Kidney glomerular epithelial cell (primary cell): ENCODE measurements around the gene FAM240A.
A peak's percentile ranks its signal among the peaks of the same experiment; 100 is the strongest.

Experiments used
- DNase-seq: peaks from one replicate; lab custom pipeline; 2025; lab: John Stamatoyannopoulos, UW

FAM240A gene

GRCh38 chr3:46662771-46663551 lies 50.6 kb downstream of the FAM240A start:
- peak; percentile 41 for DNase-seq

- DNase-seq = no peak
These were observed 51.3 kb downstream of the FAM240A start for GRCh38 chr3:46663591-46664135.

- no peak for DNase-seq
These were observed 52.1 kb downstream of the FAM240A start for GRCh38 chr3:46664188-46664970.

- no peak for DNase-seq
These were observed 52.8 kb downstream of the FAM240A start for GRCh38 chr3:46664971-46665762.

- DNase-seq = no peak
These were observed 53.6 kb downstream of the FAM240A start for GRCh38 chr3:46665763-46666452.

- DNase-seq = no peak
These were observed 54.1 kb downstream of the FAM240A start for GRCh38 chr3:46666453-46666845.

GRCh38 chr3:46667061-46667621 lies 54.8 kb downstream of the FAM240A start:
- no peak for DNase-seq

- DNase-seq = no peak
These were observed 55.3 kb downstream of the FAM240A start for GRCh38 chr3:46667657-46668056.

GRCh38 chr3:46668116-46668515 lies 55.8 kb downstream of the FAM240A start:
- DNase-seq = no peak

GRCh38 chr3:46668591-46668990 lies 56.3 kb downstream of the FAM240A start:
- no peak for DNase-seq

- no peak for DNase-seq
These were observed 57.1 kb downstream of the FAM240A start for GRCh38 chr3:46669191-46669999.

- DNase-seq = no peak
These were observed 57.9 kb downstream of the FAM240A start for GRCh38 chr3:46670000-46670890.

- DNase-seq = no peak
These were observed 58.6 kb downstream of the FAM240A start for GRCh38 chr3:46670891-46671427.

- no peak for DNase-seq
These were observed 59.4 kb downstream of the FAM240A start for GRCh38 chr3:46671541-46672348.

- no peak for DNase-seq
These were observed 60.0 kb downstream of the FAM240A start for GRCh38 chr3:46672349-46672695.

- no peak for DNase-seq
These were observed 61.1 kb downstream of the FAM240A start for GRCh38 chr3:46673151-46674030.
